Colonic mucosa (tissue), 4 donors: ENCODE measurements around the gene ARID1B. TPM values are rescaled to one million over a fixed set of nuclear protein-coding genes. Genes with fewer than 3 reads are reported as not detected.

Source experiments
- DNase-seq: peaks from one replicate; pipeline ENCODE4 v3.0.0-alpha.2; 2020
- H3K27ac ChIP-seq: fragments of 200-600 bp; one replicate; pipeline ENCODE4 v1.8.0; 2021
- H3K27me3 ChIP-seq: fragments of 200-600 bp; one replicate; pipeline ENCODE4 v1.8.0; 2021
- H3K36me3 ChIP-seq: fragments of 200-600 bp; one replicate; pipeline ENCODE4 v1.8.0; 2021
- H3K4me1 ChIP-seq: fragments of 200-600 bp; one replicate; pipeline ENCODE4 v1.8.0; 2021; ENCODE audit warnings: mild to moderate bottlenecking
- H3K4me3 ChIP-seq: fragments of 200-600 bp; one replicate; pipeline ENCODE4 v1.8.0; 2021
- H3K9ac ChIP-seq, 2 donors: one replicate each; pipeline ENCODE4 v1.7.0; 2013; ENCODE audit warnings: control low read depth in 2 of 2, low read depth in 2 of 2, low read length in 2 of 2
- H3K9me3 ChIP-seq: fragments of 200-600 bp; one replicate; pipeline ENCODE4 v1.8.0; 2021
- intact Hi-C: fragments of 100-400 bp; cut with DNase I; formaldehyde crosslinking; loops from one replicate; pipeline ENCODE4 v1.14.1; 2022
- total RNA-seq, 2 donors: library from RNA; stranded (reverse); fragmentation: NEBNext Ultra II Directional in 1 of 2; extraction: Animal tissue kit (Norgen Biotek cat#: 25700) in 1 of 2; gene quantifications; one replicate each; pipeline ENCODE4 v1.2.1, GENCODE V29; 2021
- TF ChIP-seq, protein P1 (sequence below): fragments of 200-600 bp; IDR thresholded peaks from one replicate; pipeline ENCODE4 v1.8.0; 2022; ENCODE audit warnings: antibody characterized with exemption, mild to moderate bottlenecking
- donor health status: healthy.
- donor health status: DM: no; HTN: no; CAD: no.
- donor health status: DM: no; HTN: no; CAD: no.

Gene ARID1B
- total RNA-seq, 2 donors from 2014 or later, result 61.3 to 71.5 TPM

GRCh38 chr6:157055863-157056262 is 278.7 kb downstream of the ARID1B start:
- Histone ChIP-seq H3K4me1 (no peaks in the 10 kb centered on the region), H3K9me3 (no peaks in the 10 kb centered on the region), H3K4me3 (no peak overlapping the region), H3K36me3 (no peaks in the 10 kb centered on the region), H3K27ac (no peak overlapping the region), H3K27me3 (no peaks in the 10 kb centered on the region), H3K9ac (no peak overlapping the region)
- intact Hi-C loops, result no loop called here
- DNase-seq, result no peak
- TF ChIP-seq, protein P1, sequence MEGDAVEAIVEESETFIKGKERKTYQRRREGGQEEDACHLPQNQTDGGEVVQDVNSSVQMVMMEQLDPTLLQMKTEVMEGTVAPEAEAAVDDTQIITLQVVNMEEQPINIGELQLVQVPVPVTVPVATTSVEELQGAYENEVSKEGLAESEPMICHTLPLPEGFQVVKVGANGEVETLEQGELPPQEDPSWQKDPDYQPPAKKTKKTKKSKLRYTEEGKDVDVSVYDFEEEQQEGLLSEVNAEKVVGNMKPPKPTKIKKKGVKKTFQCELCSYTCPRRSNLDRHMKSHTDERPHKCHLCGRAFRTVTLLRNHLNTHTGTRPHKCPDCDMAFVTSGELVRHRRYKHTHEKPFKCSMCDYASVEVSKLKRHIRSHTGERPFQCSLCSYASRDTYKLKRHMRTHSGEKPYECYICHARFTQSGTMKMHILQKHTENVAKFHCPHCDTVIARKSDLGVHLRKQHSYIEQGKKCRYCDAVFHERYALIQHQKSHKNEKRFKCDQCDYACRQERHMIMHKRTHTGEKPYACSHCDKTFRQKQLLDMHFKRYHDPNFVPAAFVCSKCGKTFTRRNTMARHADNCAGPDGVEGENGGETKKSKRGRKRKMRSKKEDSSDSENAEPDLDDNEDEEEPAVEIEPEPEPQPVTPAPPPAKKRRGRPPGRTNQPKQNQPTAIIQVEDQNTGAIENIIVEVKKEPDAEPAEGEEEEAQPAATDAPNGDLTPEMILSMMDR, result no peak

DNA sequence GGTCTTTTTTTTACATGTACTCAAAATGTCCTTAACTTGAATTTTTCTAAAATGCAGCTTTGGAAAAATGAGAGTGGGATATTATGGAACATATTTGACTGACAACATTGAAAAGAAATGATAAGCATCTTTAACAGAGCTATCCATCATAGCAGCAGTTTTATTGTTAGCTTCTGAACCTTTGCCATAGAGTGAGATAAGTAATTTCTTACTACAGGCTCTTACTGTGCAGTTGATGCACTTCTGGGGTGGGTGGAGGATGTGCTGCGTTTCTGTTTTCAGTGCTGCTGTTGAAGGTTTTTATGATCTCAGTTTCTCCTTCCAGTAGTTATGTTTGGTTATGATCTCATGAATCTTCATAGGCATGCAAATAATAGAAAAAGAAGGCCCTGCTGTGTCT is 279.1 kb downstream of the ARID1B start:
- no peak overlapping the region for H3K9ac ChIP-seq
- H3K4me1 ChIP-seq, result no peaks in the 10 kb centered on the region
- no peaks in the 10 kb centered on the region for H3K36me3 ChIP-seq
- no peak for DNase-seq
- no peak overlapping the region for H3K4me3 ChIP-seq
- H3K9me3 ChIP-seq, result no peaks in the 10 kb centered on the region
- no peaks in the 10 kb centered on the region for H3K27me3 ChIP-seq
- TF ChIP-seq, protein P1, result no peak
- intact Hi-C loops, result no loop called here
- H3K27ac ChIP-seq, result no peak overlapping the region

DNA sequence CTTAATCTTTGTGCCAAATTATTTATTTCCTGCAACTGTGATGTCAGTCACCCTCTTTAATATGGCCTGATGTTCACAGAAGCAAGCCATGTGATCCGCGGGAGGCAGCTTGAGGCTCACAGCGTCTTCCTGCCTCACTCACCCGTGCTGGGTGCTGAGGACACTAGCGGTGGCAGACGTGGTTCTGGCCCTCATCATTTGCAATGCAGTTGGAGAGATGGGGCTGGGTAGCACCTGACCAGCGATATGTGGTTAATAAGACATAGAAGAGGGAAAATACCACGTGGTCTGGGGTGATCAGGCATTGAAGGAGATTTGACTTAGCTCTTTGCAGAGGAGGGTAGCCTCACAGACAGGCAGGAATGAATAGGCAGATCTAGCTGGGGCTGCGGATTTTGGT is 281.4 kb downstream of the ARID1B start:
- TF ChIP-seq, protein P1, result no peak
- no peak overlapping the region for H3K4me3 ChIP-seq
- H3K27me3 ChIP-seq, result no peaks in the 10 kb centered on the region
- intact Hi-C loops, result no loop called here
- H3K9me3 ChIP-seq, result no peaks in the 10 kb centered on the region
- H3K9ac ChIP-seq, result no peak overlapping the region
- DNase-seq, result no peak
- H3K36me3 ChIP-seq, result no peaks in the 10 kb centered on the region
- H3K27ac ChIP-seq, result no peak overlapping the region
- H3K4me1 ChIP-seq, result no peaks in the 10 kb centered on the region

GRCh38 chr6:157059781-157060180 is 282.6 kb downstream of the ARID1B start:
- no peak for DNase-seq

DNA sequence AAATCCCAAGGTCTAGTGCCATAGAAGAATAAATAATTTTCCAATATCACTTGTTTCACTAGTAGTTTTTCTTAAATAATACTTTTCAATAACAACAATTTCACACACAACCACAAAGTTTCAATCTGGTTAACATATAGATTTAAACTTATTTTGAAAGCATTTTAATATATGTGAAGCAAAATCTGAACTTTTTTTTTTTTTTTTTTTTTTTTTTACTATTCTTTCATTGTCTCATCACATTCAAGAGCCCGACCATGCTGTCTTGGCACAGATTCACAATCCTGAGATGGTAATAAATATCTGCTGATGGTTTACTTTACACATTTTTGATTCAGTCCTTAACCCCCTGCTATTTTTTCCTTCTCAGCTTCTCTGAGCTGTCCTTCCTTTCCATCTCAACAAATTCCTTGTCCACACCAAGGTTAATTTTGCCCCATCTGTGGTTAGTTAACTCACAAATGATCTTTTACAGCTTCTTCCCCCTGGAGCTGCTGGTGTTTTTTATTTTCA is 283.3 kb downstream of the ARID1B start:
- Histone ChIP-seq H3K9me3 (no peaks in the 10 kb centered on the region), H3K4me3 (no peak overlapping the region), H3K27me3 (no peaks in the 10 kb centered on the region), H3K36me3 (no peaks in the 10 kb centered on the region), H3K4me1 (no peaks in the 10 kb centered on the region), H3K27ac (no peak overlapping the region), H3K9ac (no peak overlapping the region)
- no peak for DNase-seq
- intact Hi-C loops, result no loop called here
- TF ChIP-seq, protein P1, result no peak

More at GRCh38 chr6:157059781-157060180, 282.6 kb downstream of the ARID1B start:
- Histone ChIP-seq H3K9ac (no peak overlapping the region), H3K27me3 (no peaks in the 10 kb centered on the region), H3K36me3 (no peaks in the 10 kb centered on the region), H3K4me3 (no peak overlapping the region), H3K9me3 (no peaks in the 10 kb centered on the region), H3K27ac (no peak overlapping the region), H3K4me1 (no peaks in the 10 kb centered on the region)
- TF ChIP-seq, protein P1, result no peak
- intact Hi-C loops, result no loop called here
